ENCODE results near the gene AKAP12. TPM values are rescaled to one million over a fixed set of nuclear protein-coding genes. Genes with fewer than 3 reads are reported as not detected.
"Not testable (repeated sequence)": the region's sequence is repeated elsewhere in the genome, so short reads cannot be mapped to it uniquely, and the experiment has no call there.

Gene AKAP12
- total RNA-seq, 1 donor from 2014 or later = 53.9 TPM

GRCh38 chr6:151379933-151380847 is 140.4 kb downstream of the AKAP12 start:
- H3K36me3 ChIP-seq = no peaks in the 10 kb centered on the region
- TF ChIP-seq CTCF (IDR thresholded peaks at IDR 0.05) = no peak
- peak overlapping the region; percentile 14 to 41 for H3K27ac ChIP-seq
- no peaks in the 10 kb centered on the region for H3K9me3 ChIP-seq
- H3K27me3 ChIP-seq = no peaks in the 10 kb centered on the region
- intact Hi-C loops (cut with DNase I) = no loop called here
- peak in 1 of 2 donors; percentile 39 for DNase-seq (ENCODE audit: low spot score in 2 of 2)
- peak overlapping the region; percentile 22 to 37 for H3K4me3 ChIP-seq
- peaks cover 0 to 3% of the 10 kb centered on the region in 2 donors for H3K4me1 ChIP-seq

GRCh38 chr6:151380848-151381205 is 141.1 kb downstream of the AKAP12 start:
- TF ChIP-seq CTCF (IDR thresholded peaks at IDR 0.05) = no peak
- no peaks in the 10 kb centered on the region for H3K9me3 ChIP-seq
- peak overlapping the region in 1 of 2 donors; percentile 37 for H3K4me3 ChIP-seq
- no peak for DNase-seq (ENCODE audit: low spot score in 2 of 2)
- no peaks in the 10 kb centered on the region for H3K36me3 ChIP-seq
- peaks cover 0 to 3% of the 10 kb centered on the region in 2 donors for H3K4me1 ChIP-seq
- intact Hi-C loops (cut with DNase I) = no loop called here
- peak overlapping the region in 1 of 2 donors; percentile 14 for H3K27ac ChIP-seq
- no peaks in the 10 kb centered on the region for H3K27me3 ChIP-seq

GRCh38 chr6:151381722-151382121 is 142.0 kb downstream of the AKAP12 start:
- Histone ChIP-seq H3K9me3 (no peaks in the 10 kb centered on the region), H3K4me3 (no peak overlapping the region), H3K36me3 (no peaks in the 10 kb centered on the region), H3K27ac (no peak overlapping the region), H3K4me1 (peaks cover 0 to 3% of the 10 kb centered on the region in 2 donors), H3K27me3 (no peaks in the 10 kb centered on the region)
- intact Hi-C loops (cut with DNase I) = no loop called here
- TF ChIP-seq CTCF (IDR thresholded peaks at IDR 0.05) = no peak
- no peak for DNase-seq (ENCODE audit: low spot score in 2 of 2)

- H3K36me3 ChIP-seq; H3K27ac ChIP-seq; H3K9me3 ChIP-seq; intact Hi-C loops (cut with DNase I); H3K27me3 ChIP-seq; H3K4me1 ChIP-seq; H3K4me3 ChIP-seq: not testable (repeated sequence)
- DNase-seq (ENCODE audit: low spot score in 2 of 2) = peak in 1 of 2 donors; percentile 15
Measured at GRCh38 chr6:151382631-151383030, 142.9 kb downstream of the AKAP12 start.

GRCh38 chr6:151384151-151384550 is 144.4 kb downstream of the AKAP12 start:
- no peaks in the 10 kb centered on the region for H3K27me3 ChIP-seq
- intact Hi-C loops (cut with DNase I) = no loop called here
- no peaks in the 10 kb centered on the region for H3K9me3 ChIP-seq
- no peak overlapping the region for H3K4me3 ChIP-seq
- no peaks in the 10 kb centered on the region for H3K36me3 ChIP-seq
- peaks cover 0 to 13% of the 10 kb centered on the region in 2 donors for H3K4me1 ChIP-seq
- no peak for DNase-seq (ENCODE audit: low spot score in 2 of 2)
- no peak for TF ChIP-seq CTCF (IDR thresholded peaks at IDR 0.05)
- no peak overlapping the region for H3K27ac ChIP-seq

- Histone ChIP-seq H3K4me3 (no peak overlapping the region), H3K9me3 (no peaks in the 10 kb centered on the region), H3K27ac (no peak overlapping the region), H3K36me3 (no peaks in the 10 kb centered on the region), H3K27me3 (no peaks in the 10 kb centered on the region), H3K4me1 (peaks cover 0 to 14% of the 10 kb centered on the region in 2 donors)
- intact Hi-C loops (cut with DNase I) = no loop called here
- no peak for DNase-seq (ENCODE audit: low spot score in 2 of 2)
- no peak for TF ChIP-seq CTCF (IDR thresholded peaks at IDR 0.05)
Measured at GRCh38 chr6:151385177-151385576, 145.4 kb downstream of the AKAP12 start.
